Endothelial cell of umbilical vein (primary cell): ENCODE data around the gene OR9A2.

Source experiments
- CTCF ChIP-seq, 2 donors: IDR thresholded peaks; 1 replicate in 1 of 2; 2 replicates in 1 of 2; pipeline ENCODE4 v1.5.1; 2011; ENCODE audit warnings: low read length in 2 of 2, mild to moderate bottlenecking in 2 of 2, moderate library complexity in 2 of 2, control low read depth in 1 of 2, inconsistent platforms in 1 of 2, low read depth in 1 of 2; ENCODE audit not compliant: insufficient read depth in 1 of 2; ENCODE audit errors: extremely low read depth in 1 of 2
- EZH2 ChIP-seq: IDR thresholded peaks from 2 replicates; pipeline ENCODE4 v1.6.1; 2012; ENCODE audit warnings: borderline replicate concordance, low read depth, mild to moderate bottlenecking, moderate library complexity, low read length, inconsistent platforms; ENCODE audit not compliant: severe bottlenecking
- FOS ChIP-seq: IDR thresholded peaks from 2 replicates; pipeline ENCODE4 v1.6.1; 2011; ENCODE audit warnings: mild to moderate bottlenecking, low read length, moderate library complexity, borderline replicate concordance; ENCODE audit not compliant: insufficient read depth
- GATA2 ChIP-seq: IDR thresholded peaks from 2 replicates; pipeline ENCODE4 v1.7.0; 2011; ENCODE audit warnings: low read depth, mild to moderate bottlenecking, moderate library complexity, mixed read lengths, low read length; ENCODE audit not compliant: insufficient read length, insufficient read depth
- JUN ChIP-seq: IDR thresholded peaks from 2 replicates; pipeline ENCODE4 v1.6.1; 2011; ENCODE audit warnings: borderline replicate concordance, low read depth; ENCODE audit not compliant: insufficient read length, insufficient read depth
- MAX ChIP-seq: IDR thresholded peaks from 2 replicates; pipeline ENCODE4 v1.6.1; 2011; ENCODE audit not compliant: insufficient read depth, insufficient read length
- MYC ChIP-seq: IDR thresholded peaks from one replicate; pipeline ENCODE4 v1.6.1; 2011; ENCODE audit warnings: mild to moderate bottlenecking, low read depth, low read length
- POLR2A ChIP-seq: IDR thresholded peaks from 2 replicates; pipeline ENCODE4 v1.6.1; 2012; ENCODE audit warnings: low read depth, mild to moderate bottlenecking, control low read depth, low read length
- POLR2AphosphoS5 ChIP-seq: IDR thresholded peaks from 2 replicates; pipeline ENCODE4 v1.6.1; 2012; ENCODE audit warnings: low read depth, mild to moderate bottlenecking, control low read depth, low read length, moderate library complexity; ENCODE audit not compliant: insufficient read depth

GRCh38 chr7:143052041-143052440, 25.1 kb upstream of the OR9A2 start, which contains the start of gene OR6V1:
- TF ChIP-seq POLR2A (no peak), CTCF (IDR thresholded peaks at IDR 0.05; ENCODE audit: extremely low read depth in 1 of 2, insufficient read depth in 1 of 2, low read depth in 1 of 2, low read length in 2 of 2) (no peak), POLR2AphosphoS5 (no peak), EZH2 (no peak), MAX (no peak), GATA2 (no peak), MYC (no peak), JUN (no peak), FOS (no peak)
